ENCODE data around the gene GADD45G.

Gene GADD45G

DNA sequence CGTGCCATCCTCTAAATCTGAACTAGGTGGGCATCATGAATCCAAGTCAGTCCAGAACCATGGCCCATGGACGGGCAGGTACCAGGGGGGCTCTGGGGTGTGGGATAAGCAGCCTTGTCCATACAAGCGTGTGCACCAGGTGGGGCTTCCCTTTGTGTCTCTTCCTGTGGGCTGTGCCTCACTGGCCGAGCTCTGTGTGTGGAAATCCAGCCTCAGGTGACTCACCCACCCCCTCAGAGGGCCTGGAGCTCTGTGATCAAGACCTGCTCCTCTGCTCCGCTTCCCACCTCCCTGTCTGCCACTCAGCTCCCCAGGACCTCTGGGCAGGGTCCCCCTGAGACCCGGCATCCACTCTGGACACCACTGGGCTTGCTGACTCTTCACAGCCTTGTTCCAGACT is 33.0 kb downstream of the GADD45G start:
- POLR2A ChIA-PET = no interaction called here
- no peak for TF ChIP-seq CTCF (IDR thresholded peaks at IDR 0.05; ENCODE audit: control extremely low read depth, extremely low read depth, low read depth, missing control alignments)
- DNase-seq (ENCODE audit: extremely low spot score) = no peak
- CTCF ChIA-PET = interaction anchor here (1.3 kb wide), 1 partner anchor 35 kb away, joined by 4 read pairs; no protein-coding TSS in a partner anchor

DNA sequence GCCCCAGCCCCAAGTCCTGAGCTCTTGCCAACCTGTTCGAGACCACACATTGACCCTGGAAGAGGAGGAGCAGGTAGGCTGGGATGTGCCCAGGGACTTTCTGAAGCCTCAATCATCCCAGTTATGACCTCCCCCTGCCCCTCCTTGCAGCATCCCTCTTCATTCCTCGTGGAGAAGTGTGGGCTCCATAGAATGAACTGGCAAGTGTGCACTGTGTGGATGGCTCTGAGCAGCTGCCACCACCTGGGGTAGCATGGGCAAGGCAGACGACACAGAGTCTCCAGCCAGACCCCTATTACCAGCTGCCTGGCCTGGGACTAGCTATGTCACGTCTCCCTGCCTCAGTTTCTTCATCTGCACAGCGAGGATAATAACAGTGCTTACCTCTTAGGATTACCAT is 33.5 kb downstream of the GADD45G start:
- no peak for DNase-seq (ENCODE audit: extremely low spot score)
- CTCF ChIA-PET = interaction anchor here (0.9 to 1.3 kb wide), 2 partner anchors 10 to 35 kb away, joined by 3 to 4 read pairs; no protein-coding TSS in a partner anchor
- TF ChIP-seq CTCF (IDR thresholded peaks at IDR 0.05; ENCODE audit: control extremely low read depth, extremely low read depth, low read depth, missing control alignments) = no peak
- POLR2A ChIA-PET = no interaction called here

- POLR2A ChIA-PET = no interaction called here
- no peak for TF ChIP-seq CTCF (IDR thresholded peaks at IDR 0.05; ENCODE audit: control extremely low read depth, extremely low read depth, low read depth, missing control alignments)
- CTCF ChIA-PET = interaction anchor here (0.9 to 1.0 kb wide), 3 partner anchors 9 to 63 kb away, joined by 3 read pairs; no protein-coding TSS in a partner anchor
- DNase-seq (ENCODE audit: extremely low spot score) = no peak
These were observed 34.1 kb downstream of the GADD45G start for GRCh38 chr9:89638893-89639292.

DNA sequence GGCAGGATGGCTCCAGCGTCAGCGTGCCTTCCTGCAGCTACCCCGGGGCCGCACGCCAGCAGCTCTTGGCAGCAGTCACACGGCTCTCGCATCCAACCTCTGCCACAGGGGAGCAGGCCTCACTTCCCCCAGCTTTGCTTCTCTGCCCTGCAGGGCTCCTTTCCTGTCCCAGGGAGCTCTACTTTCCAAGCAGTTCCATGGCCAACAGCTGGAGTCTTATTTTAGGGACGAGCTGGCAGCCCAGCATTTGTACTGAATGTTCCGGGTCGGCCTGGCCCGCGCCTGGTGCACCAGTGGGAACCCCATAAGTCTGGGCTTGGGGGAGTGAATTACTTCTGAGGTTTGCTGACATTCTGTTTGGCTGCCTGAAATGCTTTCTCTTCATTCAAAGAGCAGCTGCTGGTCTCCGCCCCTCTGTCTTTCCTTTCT is 34.6 kb downstream of the GADD45G start:
- TF ChIP-seq CTCF (IDR thresholded peaks at IDR 0.05; ENCODE audit: control extremely low read depth, extremely low read depth, low read depth, missing control alignments) = no peak
- no peak for DNase-seq (ENCODE audit: extremely low spot score)
- POLR2A ChIA-PET = no interaction called here
- CTCF ChIA-PET = interaction anchor here (1.0 kb wide), 2 partner anchors 19 to 64 kb away, joined by 3 read pairs; no protein-coding TSS in a partner anchor

- TF ChIP-seq CTCF (IDR thresholded peaks at IDR 0.05; ENCODE audit: control extremely low read depth, extremely low read depth, low read depth, missing control alignments) = no peak
- DNase-seq (ENCODE audit: extremely low spot score) = no peak
- ChIA-PET CTCF (interaction anchor here (1.0 kb wide), 1 partner anchor 64 kb away, joined by 3 read pairs; no protein-coding TSS in a partner anchor), POLR2A (no interaction called here)
These were observed 35.1 kb downstream of the GADD45G start for GRCh38 chr9:89639961-89640360.

- ChIA-PET POLR2A (no interaction called here), CTCF (no interaction called here)
- no peak for TF ChIP-seq CTCF (IDR thresholded peaks at IDR 0.05; ENCODE audit: control extremely low read depth, extremely low read depth, low read depth, missing control alignments)
- no peak for DNase-seq (ENCODE audit: extremely low spot score)
These were observed 35.5 kb downstream of the GADD45G start for GRCh38 chr9:89640361-89640760.

DNA sequence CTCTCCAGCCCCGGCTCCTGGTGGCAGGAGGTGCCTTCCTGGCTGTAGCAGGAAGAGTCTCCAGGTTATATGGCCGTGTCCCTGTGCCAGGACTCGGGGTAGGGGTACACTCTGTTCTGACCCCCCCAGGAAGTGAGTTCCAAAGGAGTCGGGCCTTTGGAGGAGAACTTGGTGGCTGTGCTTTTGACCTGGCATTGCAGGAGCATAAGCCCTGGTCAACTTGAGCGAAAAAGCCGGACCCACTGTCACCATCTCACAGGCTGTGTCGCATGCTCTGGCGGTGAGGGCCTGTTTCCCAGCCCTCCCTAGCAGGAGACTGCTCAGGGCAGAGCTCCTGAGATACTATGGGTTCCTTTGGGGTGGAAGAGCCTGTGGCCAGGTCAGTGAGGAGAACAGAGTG is 36.0 kb downstream of the GADD45G start:
- no peak for DNase-seq (ENCODE audit: extremely low spot score)

More for the DNA sequence above, 36.0 kb downstream of the GADD45G start:
- ChIA-PET POLR2A (no interaction called here), CTCF (no interaction called here)
- no peak for TF ChIP-seq CTCF (IDR thresholded peaks at IDR 0.05; ENCODE audit: control extremely low read depth, extremely low read depth, low read depth, missing control alignments)
